ENCODE data around the gene FAM174B. TPM values are rescaled to one million over a fixed set of nuclear protein-coding genes. Genes with fewer than 3 reads are reported as not detected.

FAM174B gene
- total RNA-seq, 1 donor from 2014 or later = 0.53 TPM

DNA sequence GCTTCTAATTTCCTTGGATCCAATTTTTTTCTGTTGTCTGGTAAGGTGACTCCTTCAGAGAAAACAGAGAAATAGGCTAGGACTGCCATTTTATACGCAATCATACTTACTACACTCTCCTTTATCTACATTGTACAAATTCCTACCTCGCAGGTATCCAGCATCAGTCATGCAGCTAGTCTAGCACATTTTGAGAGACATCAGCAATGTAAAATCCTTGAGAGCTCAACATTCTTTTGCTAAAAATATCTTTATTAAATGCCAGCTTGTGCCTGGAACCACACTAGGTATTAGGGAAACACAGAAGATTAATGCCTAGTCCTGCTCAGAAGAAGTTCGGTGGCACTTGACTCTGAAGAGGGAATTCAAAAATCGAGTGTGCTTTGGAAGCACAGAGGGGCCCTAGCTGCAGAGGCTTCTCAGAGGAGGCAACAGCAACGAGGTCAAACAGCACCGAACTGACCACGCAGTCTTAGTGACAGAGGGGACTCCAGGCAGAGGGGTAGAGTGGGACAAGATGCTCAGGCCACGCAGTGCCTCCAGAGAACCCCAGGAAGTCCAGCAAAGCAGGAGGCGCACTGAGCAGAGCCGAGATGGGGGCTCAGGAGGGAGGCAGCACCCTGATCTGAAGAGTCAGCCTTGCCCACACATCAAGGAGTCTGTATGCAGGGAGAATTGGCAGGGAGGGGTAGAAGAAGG is 3.5 kb downstream of the FAM174B start:
- no peak overlapping the region for H3K4me3 ChIP-seq (ENCODE audit: low read depth, low read length)
- H3K27me3 ChIP-seq (ENCODE audit: control insufficient read depth, insufficient read depth, low read length) = no peaks in the 10 kb centered on the region
- FAIRE-seq = no peak
- H3K36me3 ChIP-seq (ENCODE audit: control insufficient read depth, insufficient read depth, low read length) = no peaks in the 10 kb centered on the region
- TF ChIP-seq, protein P1, sequence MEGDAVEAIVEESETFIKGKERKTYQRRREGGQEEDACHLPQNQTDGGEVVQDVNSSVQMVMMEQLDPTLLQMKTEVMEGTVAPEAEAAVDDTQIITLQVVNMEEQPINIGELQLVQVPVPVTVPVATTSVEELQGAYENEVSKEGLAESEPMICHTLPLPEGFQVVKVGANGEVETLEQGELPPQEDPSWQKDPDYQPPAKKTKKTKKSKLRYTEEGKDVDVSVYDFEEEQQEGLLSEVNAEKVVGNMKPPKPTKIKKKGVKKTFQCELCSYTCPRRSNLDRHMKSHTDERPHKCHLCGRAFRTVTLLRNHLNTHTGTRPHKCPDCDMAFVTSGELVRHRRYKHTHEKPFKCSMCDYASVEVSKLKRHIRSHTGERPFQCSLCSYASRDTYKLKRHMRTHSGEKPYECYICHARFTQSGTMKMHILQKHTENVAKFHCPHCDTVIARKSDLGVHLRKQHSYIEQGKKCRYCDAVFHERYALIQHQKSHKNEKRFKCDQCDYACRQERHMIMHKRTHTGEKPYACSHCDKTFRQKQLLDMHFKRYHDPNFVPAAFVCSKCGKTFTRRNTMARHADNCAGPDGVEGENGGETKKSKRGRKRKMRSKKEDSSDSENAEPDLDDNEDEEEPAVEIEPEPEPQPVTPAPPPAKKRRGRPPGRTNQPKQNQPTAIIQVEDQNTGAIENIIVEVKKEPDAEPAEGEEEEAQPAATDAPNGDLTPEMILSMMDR (IDR thresholded peaks at IDR 0.05; ENCODE audit: insufficient read depth, low read length, severe bottlenecking) = no peak
- no peak for DNase-seq (ENCODE audit: low read depth)

DNA sequence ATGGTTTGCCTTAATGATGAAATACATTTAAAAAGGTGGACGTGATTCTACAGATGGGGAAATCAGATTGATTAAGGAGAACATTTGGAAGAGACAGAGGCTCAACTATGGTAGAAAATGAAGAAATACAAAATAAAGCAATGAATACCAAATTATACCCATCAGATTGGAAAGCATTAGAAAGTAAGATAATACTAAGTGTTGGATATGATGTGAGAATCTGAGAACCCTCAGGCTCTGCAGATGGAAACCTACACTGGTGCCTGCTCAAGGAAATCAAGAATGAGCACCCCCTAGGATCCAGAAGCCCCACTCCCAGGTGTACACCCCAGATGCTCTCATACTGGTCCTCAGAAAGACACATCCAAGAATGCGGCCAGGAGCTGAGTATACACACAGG is 4.6 kb downstream of the FAM174B start:
- Histone ChIP-seq H3K36me3 (ENCODE audit: control insufficient read depth, insufficient read depth, low read length) (no peaks in the 10 kb centered on the region), H3K4me3 (ENCODE audit: low read depth, low read length) (no peak overlapping the region), H3K27me3 (ENCODE audit: control insufficient read depth, insufficient read depth, low read length) (no peaks in the 10 kb centered on the region)
- TF ChIP-seq, protein P1 (IDR thresholded peaks at IDR 0.05; ENCODE audit: insufficient read depth, low read length, severe bottlenecking) = no peak
- no peak for FAIRE-seq
- DNase-seq (ENCODE audit: low read depth) = no peak

DNA sequence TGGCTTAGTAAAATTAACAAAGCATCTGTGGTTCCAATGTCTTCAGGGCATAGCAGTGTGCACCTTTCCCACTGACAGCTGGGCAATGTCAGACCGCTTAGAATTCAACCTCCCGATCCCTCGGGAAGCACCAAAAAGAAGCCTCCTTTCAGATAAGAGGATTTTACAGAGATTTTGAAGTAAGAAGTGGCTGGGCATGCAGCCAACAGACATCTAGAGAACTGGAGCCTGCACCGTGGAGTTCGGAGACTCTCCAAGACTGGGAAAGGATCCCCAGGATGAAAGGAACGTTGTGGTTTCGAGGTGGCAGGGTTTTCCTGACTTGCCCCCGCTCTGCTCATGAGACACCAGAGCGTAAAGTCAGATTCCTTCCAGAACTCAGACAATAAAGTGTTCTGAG is 5.3 kb downstream of the FAM174B start:
- H3K27me3 ChIP-seq (ENCODE audit: control insufficient read depth, insufficient read depth, low read length) = no peaks in the 10 kb centered on the region
- no peak for FAIRE-seq
- TF ChIP-seq, protein P1 (IDR thresholded peaks at IDR 0.05; ENCODE audit: insufficient read depth, low read length, severe bottlenecking) = no peak
- H3K4me3 ChIP-seq (ENCODE audit: low read depth, low read length) = no peak overlapping the region
- no peaks in the 10 kb centered on the region for H3K36me3 ChIP-seq (ENCODE audit: control insufficient read depth, insufficient read depth, low read length)
- no peak for DNase-seq (ENCODE audit: low read depth)

DNA sequence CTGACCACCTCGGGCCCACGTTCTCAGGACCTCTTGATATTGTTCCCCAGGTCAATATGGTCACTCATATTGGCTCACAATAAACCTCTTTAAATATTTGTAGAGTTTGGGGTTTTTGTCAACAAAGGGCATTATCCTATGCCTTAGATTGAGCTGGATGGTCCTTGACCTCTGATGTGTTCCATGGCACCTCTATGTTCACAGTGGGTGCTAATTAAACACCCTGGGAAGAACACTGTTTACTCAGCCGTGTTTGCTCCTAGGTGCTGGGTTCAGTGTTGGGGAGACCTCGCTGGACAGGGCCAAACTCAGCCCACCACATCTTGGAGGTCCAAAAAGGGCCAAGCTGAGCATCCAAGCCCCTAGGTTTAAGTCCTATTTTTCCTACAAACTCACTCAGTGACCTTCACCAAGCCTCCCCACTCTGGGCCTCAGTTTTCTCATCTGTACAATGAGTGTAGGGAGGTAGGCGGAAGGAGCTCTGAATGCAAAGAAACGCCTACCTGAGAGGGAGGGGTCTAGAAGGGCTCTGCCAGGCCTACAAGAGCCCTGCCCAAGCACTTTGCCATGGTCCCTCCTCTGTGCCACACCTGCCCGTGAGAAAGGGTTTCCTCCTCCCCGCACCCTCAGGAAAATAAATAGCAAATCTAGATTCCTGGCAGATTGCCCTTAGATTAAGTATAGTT is 7.2 kb downstream of the FAM174B start:
- H3K36me3 ChIP-seq (ENCODE audit: control insufficient read depth, insufficient read depth, low read length) = no peaks in the 10 kb centered on the region
- TF ChIP-seq, protein P1 (IDR thresholded peaks at IDR 0.05; ENCODE audit: insufficient read depth, low read length, severe bottlenecking) = no peak
- FAIRE-seq = no peak
- DNase-seq (ENCODE audit: low read depth) = no peak
- no peaks in the 10 kb centered on the region for H3K27me3 ChIP-seq (ENCODE audit: control insufficient read depth, insufficient read depth, low read length)
- H3K4me3 ChIP-seq (ENCODE audit: low read depth, low read length) = no peak overlapping the region

DNA sequence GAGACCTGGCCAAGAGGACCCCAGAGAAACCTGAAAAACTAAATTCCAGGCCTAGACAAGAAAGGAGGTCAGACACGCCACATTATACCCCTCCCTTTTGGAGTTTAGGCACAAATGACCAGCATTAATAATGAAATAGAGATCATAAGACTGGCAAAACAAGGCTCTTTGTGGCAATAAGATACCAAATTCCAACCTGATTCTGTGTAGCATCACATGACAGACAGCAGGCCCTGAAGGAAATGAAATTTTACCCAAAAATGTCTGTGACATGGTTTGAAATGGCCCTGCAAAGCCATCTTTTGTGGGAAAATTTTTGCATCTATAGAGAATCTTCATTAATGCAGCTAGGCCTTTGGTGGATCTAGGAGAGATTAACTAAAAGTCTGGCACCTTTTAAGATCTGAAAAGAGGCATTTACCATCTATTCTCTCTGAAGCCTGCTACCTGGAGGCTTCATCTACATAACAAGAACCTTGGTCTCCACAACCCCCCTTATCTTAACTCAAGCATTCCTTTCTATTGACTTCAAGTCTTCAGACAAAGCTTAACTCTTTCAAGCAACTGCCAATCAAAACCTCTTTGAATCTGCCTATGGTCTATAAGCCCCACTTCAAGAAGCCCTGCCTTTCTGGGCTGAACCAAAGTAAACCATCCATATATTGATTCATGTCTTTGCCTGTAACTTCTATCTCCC is 8.0 kb downstream of the FAM174B start:
- no peak for FAIRE-seq
- H3K36me3 ChIP-seq (ENCODE audit: control insufficient read depth, insufficient read depth, low read length) = no peaks in the 10 kb centered on the region
- H3K27me3 ChIP-seq (ENCODE audit: control insufficient read depth, insufficient read depth, low read length) = no peaks in the 10 kb centered on the region
- no peak overlapping the region for H3K4me3 ChIP-seq (ENCODE audit: low read depth, low read length)
- DNase-seq (ENCODE audit: low read depth) = no peak
- TF ChIP-seq, protein P1 (IDR thresholded peaks at IDR 0.05; ENCODE audit: insufficient read depth, low read length, severe bottlenecking) = no peak

Measured in bronchial epithelial cell (primary cell).